HEK293 (cell line): ENCODE results near the gene DUSP1.

Experiments
- CTCF ChIP-seq: fragments of 450-650 bp; formaldehyde crosslinking; IDR thresholded peaks from 2 replicates; pipeline ENCODE4 v1.5.1; 2016; ENCODE audit warnings: missing biosample characterization, missing genetic modification characterization
- YY1 ChIP-seq: fragments of 450-650 bp; formaldehyde crosslinking; IDR thresholded peaks from 2 replicates; pipeline ENCODE4 v1.5.1; 2018; ENCODE audit warnings: missing biosample characterization, missing genetic modification characterization
- ZNF473 ChIP-seq: fragments of 450-650 bp; formaldehyde crosslinking; IDR thresholded peaks from 2 replicates; pipeline ENCODE4 v1.5.1; 2017; ENCODE audit warnings: missing biosample characterization, missing genetic modification characterization

DNA sequence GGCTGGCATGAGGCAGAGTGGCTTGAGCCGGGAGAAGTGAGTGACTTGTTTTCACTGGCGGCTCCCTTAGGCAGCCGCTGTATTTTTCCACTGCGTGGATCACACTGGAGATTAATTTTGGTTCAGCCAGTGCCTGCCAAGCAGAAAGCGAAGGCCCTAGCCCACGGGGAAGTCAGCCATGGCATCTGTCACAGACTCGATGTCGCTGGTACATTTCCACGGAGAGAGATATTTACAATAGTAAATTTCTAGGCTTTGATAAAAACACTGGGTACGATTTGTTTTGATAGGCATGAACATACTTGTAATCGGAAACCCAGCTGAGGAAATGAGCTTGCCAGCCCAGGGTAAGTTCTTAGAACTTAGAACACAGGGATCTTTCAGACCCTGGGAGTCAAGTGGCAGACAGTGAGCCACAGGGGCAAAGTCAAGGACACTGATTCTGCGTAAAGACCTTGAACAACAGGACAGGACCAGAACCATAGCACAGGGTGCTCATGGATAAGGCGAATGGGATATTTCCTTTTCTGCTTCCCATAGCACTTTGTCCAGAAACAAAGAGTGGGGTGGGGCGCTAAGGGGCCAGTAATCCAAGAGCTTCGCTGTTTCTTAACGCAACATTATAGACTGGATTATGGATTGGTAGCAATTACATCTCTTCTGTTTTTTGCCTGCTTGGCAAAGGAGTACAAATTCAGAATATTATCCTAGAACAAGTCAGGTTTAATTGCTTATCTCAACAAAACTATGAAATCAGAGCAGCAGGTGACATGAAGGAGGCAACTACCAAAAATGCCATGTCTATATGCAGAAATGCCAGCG lies 4.5 kb downstream of the DUSP1 start:
- no peak for TF ChIP-seq YY1 (tag by site-specific recombination)
- TF ChIP-seq CTCF (tag by site-specific recombination) = no peak
- no peak for TF ChIP-seq ZNF473
